Spinal cord (tissue), 10 donors: ENCODE data around the gene ZNF554. TPM values are rescaled to one million over a fixed set of nuclear protein-coding genes. Genes with fewer than 3 reads are reported as not detected.

Experiments
- DNase-seq, 6 donors: peaks; one replicate each; pipeline versions ENCODE4 v3.0.0 to v3.0.0-alpha.2; 2013 to 2015; ENCODE audit warnings: low spot score in 6 of 6, low read depth in 4 of 6
- H3K27ac ChIP-seq: one replicate; pipeline ENCODE4 v1.5.1; 2013; ENCODE audit warnings: low read depth, low read length, control low read depth
- H3K27me3 ChIP-seq: one replicate; pipeline ENCODE4 v1.6.1; 2013; ENCODE audit warnings: low read length; ENCODE audit not compliant: control insufficient read depth, insufficient read depth
- H3K36me3 ChIP-seq: one replicate; pipeline ENCODE4 v1.6.1; 2013; ENCODE audit warnings: low read length; ENCODE audit not compliant: control insufficient read depth, insufficient read depth
- H3K4me1 ChIP-seq: one replicate; pipeline ENCODE4 v1.6.1; 2013; ENCODE audit warnings: low read length; ENCODE audit not compliant: control insufficient read depth, insufficient read depth
- H3K4me3 ChIP-seq: one replicate; pipeline ENCODE4 v1.5.1; 2013; ENCODE audit warnings: low read depth, low read length, control low read depth
- H3K9me3 ChIP-seq: one replicate; pipeline ENCODE4 v1.6.1; 2013; ENCODE audit warnings: low read length; ENCODE audit not compliant: control insufficient read depth, insufficient read depth
- WGBS: methylation state at CpG from one replicate; pipeline ENCODE4 v1.1.5; 2013; ENCODE audit warnings: missing lambda C conversion rate; ENCODE audit not compliant: insufficient coverage; 5-methylcytosine and 5-hydroxymethylcytosine counted together
- polyA plus RNA-seq, 2 donors: library from polyadenylated mRNA; unstranded; fragments of 120-200 nt; gene quantifications; one replicate each; pipeline ENCODE4 v1.2.1, GENCODE V29; 2013; ENCODE audit not compliant: insufficient read length in 2 of 2
- total RNA-seq, 2 donors: library from RNA; depleted of rRNA in 1 of 2; stranded (reverse); fragments of 120-200 nt in 1 of 2; fragments of >200 nt in 1 of 2; gene quantifications; one replicate each; pipeline versions ENCODE4 v1.2.3 to v1.2.4, GENCODE V29; 2013 to 2014
- donor health status: healthy.

Gene ZNF554
- total and polyA plus RNA-seq, 4 donors, result 10.0 to 14.7 (median 11.2) TPM

DNA sequence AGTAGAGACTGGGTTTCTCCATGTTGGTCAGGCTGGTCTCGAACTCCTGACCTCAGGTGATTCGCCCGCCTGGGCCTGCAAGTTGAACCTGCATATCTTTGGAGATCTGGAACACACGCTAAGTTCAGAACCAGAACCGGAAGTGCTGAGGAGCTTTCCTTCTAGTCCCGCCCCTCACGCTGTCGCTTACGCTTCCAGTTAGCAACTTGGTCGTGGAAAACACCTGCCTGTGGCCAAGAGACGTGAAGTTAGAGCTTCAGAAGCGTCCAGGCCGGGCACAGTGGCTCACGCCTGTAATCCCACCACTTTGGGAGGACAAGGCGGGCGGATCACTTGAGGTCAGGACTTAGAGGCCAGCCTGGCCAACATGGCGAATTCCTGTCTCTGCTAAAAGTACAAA, 66.1 kb downstream of the ZNF554 start:
- no peak for DNase-seq
- Histone ChIP-seq H3K27me3 (no peaks in the 10 kb centered on the region), H3K9me3 (no peaks in the 10 kb centered on the region), H3K27ac (no peak overlapping the region), H3K36me3 (no peaks in the 10 kb centered on the region), H3K4me3 (no peak overlapping the region), H3K4me1 (no peaks in the 10 kb centered on the region)
- WGBS, result 91% methylated on average over 17 of the region's 17 CpGs

Other genes starting within 250 kb of the ZNF554 start
- gene GNG7, start 117.2 kb upstream of the ZNF554 start, total RNA-seq, result 10 to 100 TPM in 1 of 2 donors, 1 to 10 TPM in 1; 6.2 to 11.4 TPM
- 10 to 100 TPM; 48.9 to 60.4 TPM for gene GNG7, start 117.2 kb upstream of the ZNF554 start, polyA plus RNA-seq
- gene DIRAS1, start 98.5 kb upstream of the ZNF554 start, total RNA-seq, result 10 to 100 TPM in 1 of 2 donors, 1 to 10 TPM in 1; 6.9 to 16.8 TPM
- gene DIRAS1, start 98.5 kb upstream of the ZNF554 start, polyA plus RNA-seq, result 10 to 100 TPM; 69.5 to 72.6 TPM
- 10 to 100 TPM; 22.4 to 32.0 TPM for gene SLC39A3, start 79.9 kb upstream of the ZNF554 start, total RNA-seq
- 10 to 100 TPM; 53.5 to 56.5 TPM for gene SLC39A3, start 79.9 kb upstream of the ZNF554 start, polyA plus RNA-seq
- gene SGTA, start 36.6 kb upstream of the ZNF554 start, total RNA-seq, result 10 to 100 TPM; 29.6 to 44.0 TPM
- gene SGTA, start 36.6 kb upstream of the ZNF554 start, polyA plus RNA-seq, result 100 to 1,000 TPM; 147 TPM
- 10 to 100 TPM; 42.2 to 42.6 TPM for gene THOP1, start 34.4 kb upstream of the ZNF554 start, total RNA-seq
- 10 to 100 TPM; 83.6 to 89.0 TPM for gene THOP1, start 34.4 kb upstream of the ZNF554 start, polyA plus RNA-seq
- gene ZNF555, start 21.6 kb downstream of the ZNF554 start, total RNA-seq, result 10 to 100 TPM; 13.4 to 15.6 TPM
- gene ZNF555, start 21.6 kb downstream of the ZNF554 start, polyA plus RNA-seq, result 1 to 10 TPM; 9.1 to 9.4 TPM
- gene ZNF556, start 47.5 kb downstream of the ZNF554 start, total RNA-seq, result under 1 TPM; 0.06 to 0.10 TPM
- gene ZNF556, start 47.5 kb downstream of the ZNF554 start, polyA plus RNA-seq, result under 1 TPM; 0.51 to 0.59 TPM
- gene ZNF57, start 81.1 kb downstream of the ZNF554 start, total RNA-seq, result 1 to 10 TPM; 5.2 to 6.9 TPM
- gene ZNF57, start 81.1 kb downstream of the ZNF554 start, polyA plus RNA-seq, result 1 to 10 TPM; 5.2 to 5.4 TPM
- 10 to 100 TPM in 1 of 2 donors, 1 to 10 TPM in 1; 7.4 to 14.2 TPM for gene ZNF77, start 125.1 kb downstream of the ZNF554 start, total RNA-seq
- gene ZNF77, start 125.1 kb downstream of the ZNF554 start, polyA plus RNA-seq, result 1 to 10 TPM; 5.9 to 7.8 TPM
- gene TLE6, start 157.7 kb downstream of the ZNF554 start, total RNA-seq, result 1 to 10 TPM; 1.6 to 5.0 TPM
- 1 to 10 TPM; 4.6 to 4.7 TPM for gene TLE6, start 157.7 kb downstream of the ZNF554 start, polyA plus RNA-seq
- 10 to 100 TPM; 14.9 to 26.4 TPM for gene TLE2, start 209.4 kb downstream of the ZNF554 start, total RNA-seq
- gene TLE2, start 209.4 kb downstream of the ZNF554 start, polyA plus RNA-seq, result 100 to 1,000 TPM in 1 of 2 donors, 10 to 100 TPM in 1; 78.8 to 101 TPM
- gene TLE5, start 242.6 kb downstream of the ZNF554 start, total RNA-seq, result 100 to 1,000 TPM; 124 to 273 TPM
- gene TLE5, start 242.6 kb downstream of the ZNF554 start, polyA plus RNA-seq, result 1,000 to 10,000 TPM in 1 of 2 donors, 100 to 1,000 TPM in 1; 884 to 1,010 TPM